Ascending aorta (tissue), 2 donors: ENCODE data around the gene CDT1. TPM values are rescaled to one million over a fixed set of nuclear protein-coding genes. Genes with fewer than 3 reads are reported as not detected.
"Not testable (repeated sequence)": the region's sequence is repeated elsewhere in the genome, so short reads cannot be mapped to it uniquely, and the experiment has no call there.

Experiments used
- DNase-seq, 2 donors: peaks; one replicate each; pipeline ENCODE4 v3.0.0-alpha.2; 2019; ENCODE audit warnings: low spot score in 2 of 2
- H3K27ac ChIP-seq, 2 donors: fragments of 200-600 bp; sonication (generic); one replicate each; pipeline ENCODE4 v1.5.1; 2016 to 2017; ENCODE audit warnings: mild to moderate bottlenecking in 1 of 2
- H3K27me3 ChIP-seq: fragments of 200-600 bp; sonication (generic); one replicate; pipeline ENCODE4 v1.5.1; 2017
- H3K36me3 ChIP-seq, 2 donors: fragments of 200-600 bp; sonication (generic); one replicate each; pipeline ENCODE4 v1.5.1; 2016
- H3K4me1 ChIP-seq, 2 donors: fragments of 200-600 bp; sonication (generic); one replicate each; pipeline ENCODE4 v1.5.1; 2016 to 2017; ENCODE audit warnings: mild to moderate bottlenecking in 1 of 2
- H3K4me3 ChIP-seq, 2 donors: fragments of 200-600 bp; sonication (generic); one replicate each; pipeline ENCODE4 v1.5.1; 2016 to 2017; ENCODE audit warnings: mild to moderate bottlenecking in 1 of 2
- H3K9me3 ChIP-seq, 2 donors: fragments of 200-600 bp; sonication (generic); one replicate each; pipeline ENCODE4 v1.5.1; 2016
- CTCF ChIP-seq, 3 experiments: fragments of 200-600 bp in 2 of 3; fragments of 450-650 bp in 1 of 3; sonication (generic) in 2 of 3; IDR thresholded peaks; one replicate each; pipeline ENCODE4 v1.5.1; 2016 to 2019; ENCODE audit warnings: antibody characterized with exemption in 3 of 3, mild to moderate bottlenecking in 1 of 3, moderate library complexity in 1 of 3
- intact Hi-C: fragments of 100-400 bp; cut with DNase I; formaldehyde crosslinking; loops from one replicate; pipeline ENCODE4 v1.15.1; 2023
- total RNA-seq: library from RNA; depleted of rRNA; stranded (reverse); fragments of >200 nt; gene quantifications from one replicate; pipeline ENCODE4 v1.1.0, GENCODE V29; 2016

Gene CDT1
- total RNA-seq, 1 donor from 2014 or later = not detected

- Histone ChIP-seq H3K27ac (no peak overlapping the region), H3K4me1 (peaks cover 26 to 39% of the 10 kb centered on the region in 2 donors), H3K9me3 (no peaks in the 10 kb centered on the region), H3K27me3 (no peaks in the 10 kb centered on the region), H3K4me3 (no peak overlapping the region), H3K36me3 (no peaks in the 10 kb centered on the region)
- intact Hi-C loops = loop anchor here (2.0 kb wide), 1 partner anchor 15 kb away; the partner anchor contains the start of gene PIEZO1
- no peak for DNase-seq
- no peak for TF ChIP-seq CTCF (IDR thresholded peaks at IDR 0.05)
These were observed 33.8 kb upstream of the CDT1 start for GRCh38 chr16:88769617-88770460.

- no peaks in the 10 kb centered on the region for H3K27me3 ChIP-seq
- no peaks in the 10 kb centered on the region for H3K9me3 ChIP-seq
- H3K4me1 ChIP-seq = peaks cover 26 to 39% of the 10 kb centered on the region in 2 donors
- DNase-seq = no peak
- no peak overlapping the region for H3K27ac ChIP-seq
- TF ChIP-seq CTCF (IDR thresholded peaks at IDR 0.05) = no peak
- intact Hi-C loops = no loop called here
- H3K4me3 ChIP-seq = no peak overlapping the region
- H3K36me3 ChIP-seq = no peaks in the 10 kb centered on the region
These were observed 32.9 kb upstream of the CDT1 start for GRCh38 chr16:88770461-88771293.

- Histone ChIP-seq H3K4me3 (no peak overlapping the region), H3K36me3 (no peaks in the 10 kb centered on the region), H3K4me1 (peaks cover 26 to 39% of the 10 kb centered on the region in 2 donors), H3K27ac (no peak overlapping the region), H3K9me3 (no peaks in the 10 kb centered on the region), H3K27me3 (no peaks in the 10 kb centered on the region)
- DNase-seq = no peak
- no peak for TF ChIP-seq CTCF (IDR thresholded peaks at IDR 0.05)
- intact Hi-C loops = no loop called here
These were observed 32.3 kb upstream of the CDT1 start for GRCh38 chr16:88771294-88771772.

- H3K27ac ChIP-seq, H3K4me3 ChIP-seq, intact Hi-C loops, H3K36me3 ChIP-seq, H3K9me3 ChIP-seq, H3K27me3 ChIP-seq, DNase-seq: not testable (repeated sequence)
- H3K4me1 ChIP-seq = peaks cover 26 to 39% of the 10 kb centered on the region in 2 donors
These were observed 31.8 kb upstream of the CDT1 start for GRCh38 chr16:88771781-88772180.

- Histone ChIP-seq H3K27me3 (no peaks in the 10 kb centered on the region), H3K4me3 (no peak overlapping the region), H3K36me3 (no peaks in the 10 kb centered on the region), H3K9me3 (no peaks in the 10 kb centered on the region), H3K27ac (peak overlapping the region; percentile 51 to 59), H3K4me1 (peaks cover 22 to 31% of the 10 kb centered on the region in 2 donors)
- intact Hi-C loops = no loop called here
- DNase-seq = peak; percentile 26 to 82
- no peak for TF ChIP-seq CTCF (IDR thresholded peaks at IDR 0.05)
These were observed 30.4 kb upstream of the CDT1 start for GRCh38 chr16:88772871-88773811.
